Stimulated activated CD8-positive, alpha-beta memory T cell treated with anti-CD3 and anti-CD28 coated beads, Interleukin-12 subunit alpha, Interleukin-12 subunit beta, amount 100 ng/mL, for 4 hours (primary cell): Measurements from ENCODE around the gene ZNF668.
"Not testable (repeated sequence)": the region's sequence is repeated elsewhere in the genome, so short reads cannot be mapped to it uniquely, and the experiment has no call there.

Experiments
- DNase-seq: peaks from one replicate; pipeline ENCODE4 v3.0.0-alpha.2; 2020; ENCODE audit warnings: low read depth

Gene ZNF668

DNA sequence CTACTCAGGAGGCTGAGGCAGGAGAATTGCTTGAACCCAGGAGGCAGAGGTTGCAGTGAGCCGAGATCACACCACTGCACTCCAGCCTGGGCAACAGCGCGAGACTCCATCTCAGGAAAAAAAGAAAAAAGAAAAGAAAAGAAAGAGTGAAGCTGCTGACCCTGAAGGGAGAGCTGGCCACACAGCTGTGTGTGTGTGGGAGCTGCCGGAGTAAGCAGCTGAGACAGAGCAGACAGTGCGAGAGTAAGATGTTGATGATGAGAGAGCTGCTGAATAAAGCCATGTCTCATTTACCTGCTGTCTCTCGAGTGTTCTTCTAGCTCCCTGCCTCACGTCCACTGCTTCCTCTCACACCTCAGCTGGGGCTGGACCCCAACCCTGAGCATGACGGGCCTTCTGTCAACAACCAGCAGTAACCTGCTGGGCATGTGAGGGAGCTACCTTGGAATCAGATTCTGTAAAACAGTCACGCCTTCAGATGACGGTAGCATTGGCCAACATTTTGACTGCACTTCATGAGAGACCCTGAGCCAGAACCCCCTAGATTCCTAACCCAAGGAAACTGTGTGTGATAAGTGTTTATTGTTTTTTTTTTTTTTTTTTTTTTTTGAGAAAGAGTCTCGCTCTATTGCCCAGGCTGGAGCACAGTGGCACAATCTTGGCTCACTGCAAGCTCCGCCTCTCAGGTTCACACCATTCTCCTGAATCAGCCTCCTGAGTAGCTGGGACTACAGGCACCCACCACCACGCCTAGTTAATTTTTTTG lies 27.0 kb upstream of the ZNF668 start:
- not testable (repeated sequence) for DNase-seq

DNA sequence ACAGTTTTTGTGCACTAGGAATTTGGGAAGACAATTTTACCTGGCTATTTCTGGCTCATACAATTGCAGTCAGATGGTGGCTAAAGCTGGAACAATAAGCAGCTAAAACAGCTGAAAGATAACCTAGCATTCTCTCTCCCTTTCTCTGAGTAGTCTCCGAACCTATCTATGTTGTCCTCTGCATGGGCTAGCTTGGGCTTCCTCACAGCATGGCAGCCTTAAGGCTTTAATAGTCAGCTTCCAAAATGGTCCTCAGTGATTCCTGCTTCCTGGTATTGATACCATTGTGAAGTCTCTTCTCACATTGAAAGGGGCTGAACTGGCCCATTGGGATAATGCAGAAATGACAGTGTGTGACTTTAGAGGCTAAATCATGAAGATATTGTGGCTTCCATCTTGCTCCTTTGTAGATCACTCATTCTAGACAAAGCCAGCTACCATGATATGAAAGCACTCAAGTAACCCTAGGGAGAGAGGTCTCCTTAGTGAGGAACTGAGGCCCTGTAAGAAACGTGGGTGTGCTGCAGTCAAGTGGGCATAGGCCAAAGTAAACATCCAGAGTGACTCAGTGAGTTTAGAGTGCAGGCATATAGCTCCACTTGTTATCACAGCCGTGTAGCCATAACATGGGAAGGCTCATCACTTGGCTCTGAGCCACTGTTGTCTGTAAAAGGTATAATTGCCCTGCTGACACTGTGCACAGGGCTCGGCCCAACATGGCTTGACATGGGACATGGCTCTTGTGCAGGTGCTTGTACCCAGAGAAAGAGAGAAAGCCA lies 26.0 kb upstream of the ZNF668 start:
- DNase-seq: no peak

DNA sequence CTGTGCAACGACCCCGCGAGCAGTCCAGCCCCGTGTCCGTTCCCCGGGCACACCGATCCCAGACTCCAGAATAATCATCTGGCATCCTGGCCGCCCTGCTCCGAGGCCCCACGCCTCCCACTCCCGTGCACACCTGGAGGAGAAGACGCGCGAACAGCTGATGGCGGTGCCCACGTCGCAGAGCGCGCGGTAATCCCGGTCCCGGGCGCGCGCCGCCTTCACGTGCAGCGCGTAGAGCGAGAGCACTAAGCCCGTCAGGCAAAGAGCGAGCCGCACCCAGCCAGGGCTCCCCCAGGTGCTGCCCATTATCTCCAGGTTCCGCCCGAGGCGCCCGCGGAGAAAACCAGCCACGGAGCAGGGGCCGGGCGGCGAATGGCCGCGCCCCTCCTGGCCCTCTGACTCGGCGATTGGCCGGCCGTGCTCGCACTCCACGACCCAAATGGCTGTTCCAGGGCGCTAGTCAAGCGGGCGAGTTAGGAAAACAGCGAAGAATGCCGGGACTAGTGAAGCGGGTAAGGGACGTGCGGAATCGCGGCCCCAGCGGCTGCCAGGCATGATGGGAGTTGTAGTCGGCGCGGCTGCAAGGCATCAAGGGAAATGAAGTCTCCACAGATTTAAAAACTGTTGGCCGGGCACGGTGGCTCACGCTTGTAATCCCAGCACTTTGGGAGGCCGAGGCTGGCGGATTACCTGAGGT lies 20.5 kb upstream of the ZNF668 start, which contains the start of gene VKORC1:
VKORC1 (minus strand) TSS at position 374 of the 697 bp plus-strand sequence; CDS start at position 306, 68 bp downstream.
- peak; percentile 71 for DNase-seq

DNA sequence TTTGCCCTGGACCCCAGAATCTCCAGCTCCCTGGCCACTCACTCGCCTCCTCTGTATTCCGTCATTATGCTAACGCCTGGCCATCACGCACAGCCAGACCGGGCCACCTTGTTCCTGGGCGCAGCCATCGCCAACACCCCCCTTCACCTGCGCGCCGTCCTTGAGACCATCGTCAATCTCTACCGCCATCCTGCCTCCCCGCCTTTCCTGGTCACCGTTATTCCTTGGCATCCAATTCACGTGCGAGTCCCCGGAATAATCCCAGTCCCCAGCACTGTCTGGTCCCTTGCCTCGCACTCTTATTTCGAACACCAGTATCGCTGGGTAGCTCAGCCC lies 20.0 kb upstream of the ZNF668 start:
- no peak for DNase-seq

DNA sequence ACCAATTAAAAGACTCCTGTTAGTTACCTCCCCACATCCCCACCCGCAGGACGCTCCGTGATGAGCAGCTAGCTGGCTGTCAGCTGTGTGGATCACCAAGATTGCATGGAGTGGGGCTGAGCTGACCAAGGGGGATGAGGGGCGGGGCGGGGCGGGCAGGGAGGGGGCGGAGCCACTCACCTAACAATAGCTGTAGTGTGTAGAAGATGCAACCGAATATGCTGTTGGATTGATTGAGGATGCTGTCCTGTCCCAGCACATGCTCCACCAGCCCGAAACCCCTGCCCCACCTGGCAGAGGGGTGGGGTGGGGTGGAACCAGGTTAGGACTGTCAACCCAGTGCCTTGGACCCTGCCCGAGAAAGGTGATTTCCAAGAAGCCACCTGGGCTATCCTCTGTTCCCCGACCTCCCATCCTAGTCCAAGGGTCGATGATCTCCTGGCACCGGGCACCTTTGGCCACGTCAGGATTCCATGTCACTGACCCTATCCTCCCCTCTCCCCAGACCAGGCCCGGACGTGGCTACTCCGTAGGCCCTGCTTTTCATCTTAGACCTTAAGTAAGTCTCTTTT lies 19.2 kb upstream of the ZNF668 start:
- DNase-seq: no peak

DNA sequence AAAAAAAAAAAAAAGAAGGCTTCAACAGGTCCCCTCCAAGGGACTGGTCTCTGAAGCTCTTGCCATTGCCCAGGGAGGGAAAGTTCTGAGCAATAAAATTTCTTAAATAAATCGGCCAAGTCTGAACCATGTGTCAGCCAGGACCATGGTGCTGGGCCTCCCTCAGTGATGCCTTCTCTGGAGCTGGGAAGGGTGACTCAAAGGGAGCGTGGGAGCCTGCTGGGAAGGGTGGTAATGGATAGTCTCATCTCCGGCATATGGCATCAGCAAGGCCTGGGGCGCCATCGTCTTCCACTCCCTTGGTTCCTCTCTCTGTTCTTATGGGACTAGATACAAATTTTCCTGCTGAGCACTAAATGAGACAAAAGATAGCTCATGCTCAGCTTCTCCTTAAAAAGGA lies 18.3 kb upstream of the ZNF668 start:
- no peak for DNase-seq

DNA sequence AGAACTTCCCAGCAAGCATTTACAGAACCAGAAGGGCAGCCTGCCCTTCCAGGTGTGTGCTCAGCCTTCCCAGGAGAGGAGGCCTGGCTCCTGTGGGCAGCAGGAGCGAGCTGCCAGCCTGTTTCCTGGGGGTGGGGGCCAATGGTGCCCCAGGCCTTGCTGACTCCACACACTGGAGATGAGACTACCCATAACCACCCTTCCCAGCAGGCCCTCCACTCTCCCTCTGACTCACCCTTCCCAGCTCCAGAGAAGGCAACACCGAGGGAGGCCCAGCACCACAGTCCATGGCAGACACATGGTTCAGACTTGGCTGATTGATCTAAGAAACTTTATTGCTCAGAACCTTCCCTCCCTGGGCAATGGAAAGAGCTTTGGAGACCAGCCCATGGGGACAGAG lies 16.5 kb upstream of the ZNF668 start:
- DNase-seq: no peak

DNA sequence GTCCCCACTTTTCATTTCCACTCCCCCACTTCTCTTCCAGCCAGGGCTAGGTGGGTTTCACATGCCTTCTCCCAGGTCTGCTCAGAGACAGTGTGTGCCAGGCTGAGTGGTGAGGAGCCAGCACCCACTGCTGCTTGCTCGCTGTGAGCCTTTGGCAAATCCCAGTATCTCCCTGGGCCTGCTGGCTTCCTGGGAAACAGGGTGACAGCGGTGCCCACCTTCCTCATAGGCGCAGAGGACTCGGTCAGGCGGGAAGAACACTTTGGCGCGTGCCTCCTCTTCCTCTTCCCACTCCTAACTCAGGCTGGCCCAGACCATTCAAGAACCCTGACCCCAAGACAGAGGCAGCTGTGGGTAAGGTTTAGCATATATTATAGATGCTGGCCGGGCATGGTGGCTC lies 15.2 kb upstream of the ZNF668 start:
- DNase-seq: no peak

DNA sequence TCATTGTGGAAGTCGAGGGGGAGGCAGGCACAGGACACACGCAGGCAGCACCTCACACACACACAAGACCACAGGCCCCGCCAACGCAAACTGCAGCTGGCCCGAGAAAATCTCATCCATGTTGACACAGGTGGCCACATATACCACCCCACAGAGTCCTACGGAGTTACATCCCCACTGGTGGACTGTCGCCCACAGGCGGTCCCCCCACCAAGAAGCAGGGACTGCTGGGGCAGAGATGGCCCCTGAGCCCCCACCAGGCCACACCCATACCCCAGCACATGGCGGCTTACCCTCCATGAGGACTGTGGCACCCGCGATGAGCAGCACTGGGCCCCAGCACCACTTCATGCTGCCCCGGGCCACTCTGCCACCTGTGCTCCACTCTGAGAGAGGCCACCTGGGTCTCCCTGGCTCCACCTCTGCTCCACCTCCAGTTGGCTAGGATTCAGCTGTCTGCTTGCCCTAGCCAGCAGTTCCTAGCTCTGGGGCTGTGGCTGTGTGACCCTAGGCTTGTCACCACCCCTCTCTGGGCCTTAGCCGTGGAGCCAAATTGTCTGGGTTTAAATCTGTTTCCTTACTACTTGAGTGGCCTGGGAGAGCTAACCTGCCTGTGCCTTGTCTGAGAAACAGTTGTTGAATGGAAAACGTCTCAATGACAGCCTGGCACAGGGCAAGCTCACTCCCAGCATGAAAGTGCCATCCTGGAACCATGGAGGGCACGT lies 14.6 kb upstream of the ZNF668 start, which contains the start of gene PRSS53:
PRSS53 (minus strand) TSS at position 485 of the 725 bp plus-strand sequence; CDS start at position 351, 134 bp downstream.
- DNase-seq: no peak

DNA sequence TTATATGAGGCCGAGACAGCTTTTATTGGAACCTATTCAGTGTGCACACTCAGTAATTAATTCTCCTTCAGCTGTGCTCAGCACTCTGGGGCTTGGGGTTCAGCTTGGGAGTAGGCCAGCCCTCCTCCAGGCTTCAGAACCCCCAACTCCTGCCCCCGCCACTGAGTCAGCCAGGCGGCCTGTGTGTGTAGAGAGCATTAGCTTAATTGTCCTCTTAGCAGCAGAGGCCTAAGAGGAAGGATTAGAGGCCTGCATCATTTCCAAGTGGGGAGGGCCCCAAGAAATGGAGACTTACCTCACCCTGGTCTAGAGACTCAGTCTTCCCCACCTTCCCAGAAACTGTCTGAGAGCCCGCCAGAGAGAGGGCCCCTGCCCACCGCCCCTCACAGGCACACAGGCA lies 13.9 kb upstream of the ZNF668 start:
- no peak for DNase-seq

DNA sequence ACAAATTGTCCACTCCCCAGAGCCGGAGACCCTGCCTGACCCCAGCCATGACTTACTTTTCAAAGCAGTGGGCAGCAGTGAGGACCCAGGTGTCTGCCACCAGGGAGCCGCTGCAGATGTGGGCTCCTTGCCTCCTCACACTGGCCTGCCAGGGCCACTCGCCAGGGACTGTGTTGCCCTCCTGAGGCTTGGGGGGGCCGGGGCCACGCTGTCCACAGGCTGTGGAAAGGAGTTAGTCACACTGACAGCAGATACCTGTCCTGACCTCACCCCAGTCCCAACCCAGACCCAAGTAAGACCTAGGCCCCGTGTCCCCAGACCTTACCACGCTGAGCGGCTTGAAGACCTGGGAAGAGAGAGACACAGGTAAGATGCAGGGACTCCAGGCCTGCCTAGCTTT lies 13.4 kb upstream of the ZNF668 start:
- DNase-seq: no peak

DNA sequence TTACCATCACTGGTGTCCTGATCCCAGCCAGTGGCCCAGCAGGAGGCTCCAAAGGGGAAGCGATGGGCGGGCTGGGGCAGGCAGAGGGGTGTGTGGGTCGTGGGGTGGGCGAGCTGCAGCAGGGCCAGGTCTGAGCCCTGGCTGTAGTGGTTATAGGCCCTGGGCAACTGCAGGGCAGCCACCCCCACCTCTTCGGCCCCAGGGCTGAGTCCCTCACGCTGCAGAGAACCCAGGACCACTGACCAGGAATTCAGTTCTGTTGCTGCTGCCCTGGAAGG lies 12.5 kb upstream of the ZNF668 start:
- no peak for DNase-seq

DNA sequence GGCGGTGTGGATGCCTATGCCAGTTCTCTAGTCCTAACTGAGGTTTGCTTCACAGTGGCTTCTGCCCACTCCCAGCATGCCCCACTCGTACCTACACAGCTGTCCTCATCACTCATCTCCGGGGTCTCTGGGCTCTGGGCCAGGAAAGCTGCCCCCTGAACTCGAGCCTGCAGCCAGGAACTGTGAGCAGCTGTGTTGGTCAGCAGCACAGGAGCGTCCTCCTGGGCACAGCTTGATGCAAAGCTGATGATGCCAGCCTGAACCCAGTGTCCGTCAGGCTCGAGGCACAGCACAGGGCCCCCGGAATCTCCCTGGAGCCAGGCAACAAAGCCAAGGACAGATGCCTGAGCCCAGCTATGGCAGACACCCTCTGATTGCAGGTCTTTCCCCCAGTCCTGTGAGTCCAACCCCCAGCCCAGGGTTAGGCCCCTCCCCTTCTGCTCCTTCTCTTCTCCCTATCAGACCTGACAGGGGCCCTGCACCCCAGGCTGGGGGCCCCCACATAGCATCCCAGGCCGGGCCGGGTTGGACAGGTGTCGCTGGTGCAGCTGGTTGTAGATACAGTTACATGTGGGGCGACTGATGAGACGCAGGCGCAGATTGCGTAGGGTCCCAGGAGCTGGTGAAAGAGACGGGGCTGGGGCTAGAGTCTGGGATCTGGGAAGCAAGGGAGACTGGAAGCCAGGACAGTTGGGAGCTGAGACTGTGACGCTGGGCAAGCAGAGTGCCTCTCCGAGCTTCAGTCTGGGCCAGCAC lies 12.0 kb upstream of the ZNF668 start:
- DNase-seq: no peak

DNA sequence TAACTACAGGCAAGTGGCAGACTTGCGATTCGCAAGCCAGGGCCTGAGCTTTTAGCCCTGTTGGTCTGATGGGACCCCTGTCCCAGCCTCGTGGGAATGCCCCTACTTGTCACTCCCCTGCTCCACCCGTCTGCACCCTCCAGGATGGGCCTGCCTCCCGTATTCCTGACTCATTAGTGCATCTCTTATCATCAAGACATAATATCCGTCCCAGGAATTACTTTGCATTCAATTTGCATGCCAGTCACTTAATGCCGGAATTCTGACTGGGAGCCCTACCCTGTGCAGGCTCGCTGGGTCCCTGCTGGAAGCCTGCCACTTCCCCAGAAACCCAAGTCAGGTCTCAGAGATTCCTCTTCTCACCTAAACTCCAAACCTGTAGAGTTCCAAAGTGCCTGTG lies 11.4 kb upstream of the ZNF668 start:
- DNase-seq: no peak

DNA sequence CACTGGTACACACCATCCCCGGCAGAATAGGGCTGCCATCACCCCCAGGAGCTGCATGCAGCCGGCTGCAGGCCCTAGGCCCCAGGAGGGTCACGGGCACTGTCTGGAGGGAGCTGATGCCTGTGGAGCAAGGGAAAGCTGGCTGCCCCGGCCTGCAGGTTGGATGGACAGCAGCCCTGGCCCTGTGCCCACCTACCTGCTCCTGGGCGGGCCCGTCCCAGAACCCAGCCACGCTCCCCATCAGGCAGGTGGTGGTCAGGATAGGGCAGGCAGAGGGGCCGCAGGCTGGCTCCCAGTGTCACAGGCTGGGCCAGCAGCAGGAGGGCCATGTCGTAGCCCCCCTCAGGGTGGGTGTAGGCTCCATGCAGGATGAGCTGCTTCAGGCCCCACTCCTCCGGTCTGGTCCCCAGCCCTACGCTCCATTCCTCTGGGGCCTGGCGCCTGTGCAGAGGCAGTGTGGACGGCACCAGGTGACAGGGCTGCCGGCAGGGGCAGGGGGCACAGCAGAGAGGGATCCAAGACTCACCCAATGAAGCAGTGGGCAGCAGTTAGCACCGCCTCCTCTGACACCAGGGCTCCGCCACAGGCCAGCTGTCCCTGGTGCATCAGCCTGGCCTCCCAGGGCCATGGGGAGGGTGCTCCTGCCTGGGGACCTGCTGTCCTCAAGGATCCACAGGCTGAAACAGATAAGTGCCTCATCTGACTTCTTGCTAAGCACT lies 10.7 kb upstream of the ZNF668 start:
- no peak for DNase-seq

DNA sequence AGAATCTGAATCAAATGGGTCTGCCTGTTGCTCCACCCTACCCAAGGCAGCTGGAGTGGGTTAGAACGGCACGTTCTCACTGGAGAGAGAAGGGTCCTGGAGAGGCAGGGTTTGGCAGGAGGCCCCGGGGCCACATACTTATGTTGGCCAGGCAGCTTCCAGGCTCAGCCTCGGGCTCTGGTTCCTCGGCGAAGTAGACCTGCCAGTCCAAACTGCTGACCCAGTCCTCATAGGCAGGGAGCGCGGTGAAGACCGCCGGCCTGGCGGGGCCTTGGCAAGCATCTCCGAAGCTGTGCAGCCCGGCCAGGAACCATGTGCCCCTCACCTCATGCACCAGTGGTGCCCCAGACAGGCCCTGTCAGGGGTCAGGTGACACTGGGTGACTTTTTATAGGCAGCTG lies 9.9 kb upstream of the ZNF668 start:
- DNase-seq: no peak

DNA sequence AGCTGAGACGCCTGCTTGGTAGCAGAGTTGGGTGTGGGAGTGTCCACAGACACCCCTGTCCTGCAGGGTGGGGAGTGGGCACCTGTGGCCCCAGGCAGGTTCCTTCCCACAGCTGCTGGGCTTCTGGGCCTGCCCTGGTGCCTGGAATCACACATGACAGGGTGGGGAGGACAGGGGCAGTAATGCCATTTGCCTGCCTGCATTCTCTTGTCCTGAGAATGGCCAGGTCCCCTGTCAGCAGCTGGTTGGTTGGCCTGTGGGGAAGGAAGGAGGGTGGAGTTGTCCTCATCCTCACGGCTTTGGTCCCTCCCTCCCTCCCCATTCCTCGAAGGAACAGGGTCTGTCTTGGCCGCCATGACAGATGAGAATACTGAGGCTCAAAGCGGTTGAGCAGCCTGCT lies 9.5 kb upstream of the ZNF668 start:
- no peak for DNase-seq

DNA sequence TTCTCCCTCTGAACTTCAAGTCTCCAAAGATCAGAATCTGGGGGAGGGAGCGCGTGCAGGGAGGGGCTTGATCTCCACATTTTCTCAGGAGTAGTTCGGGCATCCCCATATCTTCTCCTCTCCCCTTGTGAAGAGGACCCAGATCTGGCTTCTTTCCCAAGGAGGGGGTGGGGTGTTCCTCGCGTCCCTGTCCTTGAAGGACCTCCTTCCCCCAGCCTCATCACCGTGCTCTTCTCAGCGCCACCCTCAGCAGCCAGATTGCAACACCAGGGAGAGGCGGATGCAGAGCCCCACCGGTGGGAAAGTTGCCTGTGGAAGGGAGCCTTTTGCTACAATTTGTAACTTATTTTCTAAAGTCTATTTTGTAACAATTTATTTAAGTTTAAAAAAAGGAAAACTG lies 9.0 kb upstream of the ZNF668 start:
- no peak for DNase-seq

DNA sequence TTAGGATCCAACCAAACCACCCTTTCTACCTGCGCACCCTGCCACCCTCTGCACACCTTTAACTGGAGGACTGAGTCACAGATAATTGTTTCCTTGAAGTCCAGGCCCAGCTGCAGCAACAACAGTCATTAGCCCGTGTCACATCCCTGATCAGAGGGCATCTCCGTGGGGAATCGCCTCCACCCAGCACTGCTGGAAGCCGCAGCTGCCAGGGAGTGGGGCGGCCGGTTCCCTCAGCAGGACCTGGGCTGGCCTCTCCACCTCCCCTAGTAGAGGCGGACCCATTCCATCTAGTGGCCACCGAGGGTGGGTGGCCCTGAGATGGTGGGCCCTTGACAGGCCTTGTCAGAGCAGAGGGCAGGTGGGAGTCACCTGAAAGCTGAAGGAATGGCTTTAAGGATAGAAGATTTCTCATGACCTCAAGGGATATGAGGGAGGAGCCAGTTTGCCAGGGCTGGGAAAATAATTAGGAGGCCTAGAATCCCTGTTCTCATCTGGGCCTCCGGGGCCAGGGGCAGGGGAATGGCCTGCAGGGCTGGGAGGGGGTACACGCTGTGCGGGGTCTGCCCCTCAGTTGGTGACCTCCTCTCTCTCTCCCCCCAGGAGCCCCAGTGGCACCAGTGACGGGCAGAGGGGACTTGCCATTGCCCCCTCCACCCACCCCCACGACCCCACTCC lies 8.5 kb upstream of the ZNF668 start:
- DNase-seq: no peak
